HepG2 (cell line): ENCODE data around the gene PYGO2. TPM values are rescaled to one million over a fixed set of nuclear protein-coding genes. Genes with fewer than 3 reads are reported as not detected.

Experiments
- CERS6 ChIP-seq: sonication (generic); formaldehyde crosslinking; IDR thresholded peaks from 2 replicates; pipeline ENCODE4 v1.5.0; 2020; ENCODE audit warnings: missing genetic modification reagents
- HNF1A ChIP-seq, 2 experiments: sonication (generic) in 1 of 2; formaldehyde crosslinking in 1 of 2; IDR thresholded peaks; 2 replicates each; pipeline versions ENCODE4 v1.4.0 to v1.6.1; 2016 to 2020; ENCODE audit warnings: borderline replicate concordance in 1 of 2, low read depth in 1 of 2, mild to moderate bottlenecking in 1 of 2, missing genetic modification reagents in 1 of 2
- KAT2B ChIP-seq: fragments of 150-350 bp; IDR thresholded peaks from 2 replicates; pipeline ENCODE4 v1.6.1; 2014; ENCODE audit warnings: low read depth, low read length, borderline replicate concordance
- KDM3A ChIP-seq: IDR thresholded peaks from 2 replicates; pipeline ENCODE4 v1.6.1; 2018; ENCODE audit warnings: low read depth, missing compliant biosample characterization
- KMT2A ChIP-seq: sonication (generic); formaldehyde crosslinking; IDR thresholded peaks from 2 replicates; pipeline ENCODE4 v1.4.0; 2020; ENCODE audit warnings: missing genetic modification reagents
- NFIB ChIP-seq: sonication (generic); formaldehyde crosslinking; IDR thresholded peaks from 2 replicates; pipeline ENCODE4 v1.9.0; 2021; ENCODE audit warnings: missing genetic modification reagents, mild to moderate bottlenecking, borderline replicate concordance
- POLR2AphosphoS2 ChIP-seq: IDR thresholded peaks from 2 replicates; pipeline ENCODE4 v1.6.1; 2011; ENCODE audit warnings: low read depth, low read length, improper control_type of control experiment
- SIX4 ChIP-seq: sonication (generic); formaldehyde crosslinking; IDR thresholded peaks from 2 replicates; pipeline ENCODE4 v1.4.0; 2020; ENCODE audit warnings: missing genetic modification reagents
- ZBTB40 ChIP-seq, 2 experiments: fragments of 450-650 bp in 1 of 2; sonication (generic) in 1 of 2; formaldehyde crosslinking in 1 of 2; IDR thresholded peaks; 2 replicates each; pipeline versions ENCODE4 v1.6.1 to v1.8.0; 2016 to 2022; ENCODE audit warnings: antibody characterized with exemption in 1 of 2, mild to moderate bottlenecking in 1 of 2, missing genetic modification reagents in 1 of 2
- ZNF10 ChIP-seq: sonication (generic); formaldehyde crosslinking; IDR thresholded peaks from 2 replicates; pipeline ENCODE4 v1.4.0; 2020; ENCODE audit warnings: mild to moderate bottlenecking, low read depth, missing genetic modification reagents, borderline replicate concordance
- ZNF335 ChIP-seq: sonication (generic); formaldehyde crosslinking; IDR thresholded peaks from 2 replicates; pipeline ENCODE4 v1.4.0; 2020; ENCODE audit warnings: missing genetic modification reagents
- ZNF543 ChIP-seq: sonication (generic); formaldehyde crosslinking; IDR thresholded peaks from 2 replicates; pipeline ENCODE4 v1.4.0; 2020; ENCODE audit warnings: mild to moderate bottlenecking, missing genetic modification reagents
- ZNF768 ChIP-seq: sonication (generic); formaldehyde crosslinking; IDR thresholded peaks from 2 replicates; pipeline ENCODE4 v1.4.0; 2020; ENCODE audit warnings: missing genetic modification reagents
- ZZZ3 ChIP-seq: sonication (generic); formaldehyde crosslinking; IDR thresholded peaks from 2 replicates; pipeline ENCODE4 v1.4.0; 2020; ENCODE audit warnings: missing genetic modification reagents, mild to moderate bottlenecking, borderline replicate concordance
- polyA plus RNA-seq, 8 experiments: library from polyadenylated mRNA; depleted of rRNA in 3 of 8; stranded (reverse) in 7 of 8; unstranded in 1 of 8; fragments of >200 nt; fragmentation: Illumina TruSeq in 4 of 8; extraction: Trizol in 4 of 8; gene quantifications; 2 replicates each; pipeline versions ENCODE4 v1.2.1 to v1.2.3, GENCODE V29; 2011 to 2016; ENCODE audit warnings: low read depth in 4 of 8, missing spikeins in 1 of 8, mixed read lengths in 1 of 8; ENCODE audit not compliant: insufficient read depth in 1 of 8
- total RNA-seq, 5 experiments: library from RNA; depleted of rRNA; stranded (reverse); fragments of >200 nt; fragmentation: Illumina TruSeq; extraction: Trizol; gene quantifications; 2 replicates each; pipeline ENCODE4 v1.2.3, GENCODE V29; 2016; ENCODE audit warnings: low read depth in 1 of 5

Gene PYGO2
- total and polyA plus RNA-seq, 2 of the 13 experiments (the other 11 are each of a cell fraction or from before 2014, with no cell fraction given) = 20.3 to 21.8 TPM

GRCh38 chr1:154972517-154973343 is 11.1 kb upstream of the PYGO2 start (continued):
- TF ChIP-seq ZBTB40 (IDR thresholded peaks at IDR 0.05) (no peak), ZBTB40 (CRISPR knock-in tag; IDR thresholded peaks at IDR 0.05) (no peak), ZNF335 (CRISPR knock-in tag) (no peak; the same call in none of the 2 replicates), ZZZ3 (CRISPR knock-in tag) (no peak), NFIB (CRISPR knock-in tag) (no peak), CERS6 (no peak), KAT2B (no peak), POLR2AphosphoS2 (no peak), ZNF10 (CRISPR knock-in tag) (no peak), ZNF543 (no peak), KMT2A (CRISPR knock-in tag) (no peak), HNF1A (IDR thresholded peaks at IDR 0.05; ENCODE audit: low read depth) (no peak), HNF1A (CRISPR knock-in tag; IDR thresholded peaks at IDR 0.05; ENCODE audit: borderline replicate concordance) (no peak), SIX4 (CRISPR knock-in tag) (no peak), ZNF768 (CRISPR knock-in tag) (no peak), KDM3A (CRISPR knock-in tag) (no peak)
